Transverse colon (tissue), 4 donors: ENCODE results near the gene STRIT1. TPM values are rescaled to one million over a fixed set of nuclear protein-coding genes. Genes with fewer than 3 reads are reported as not detected.

Source experiments
- DNase-seq: peaks from one replicate; pipeline ENCODE4 v3.0.0-alpha.2; 2019
- H3K27ac ChIP-seq, 4 donors: fragments of 200-600 bp; sonication (generic); 2 replicates each; pipeline ENCODE4 v1.5.1; 2016 to 2018; ENCODE audit warnings: inconsistent platforms in 4 of 4
- H3K27me3 ChIP-seq: fragments of 200-600 bp; sonication (generic); 2 replicates; pipeline ENCODE4 v1.5.1; 2017; ENCODE audit warnings: inconsistent platforms
- H3K36me3 ChIP-seq, 4 donors: fragments of 200-600 bp; sonication (generic); 2 replicates each; pipeline ENCODE4 v1.5.1; 2017 to 2019; ENCODE audit warnings: inconsistent platforms in 4 of 4
- H3K4me1 ChIP-seq, 4 donors: fragments of 200-600 bp; sonication (generic); 2 replicates each; pipeline ENCODE4 v1.5.1; 2017 to 2020; ENCODE audit warnings: inconsistent platforms in 4 of 4
- H3K4me3 ChIP-seq, 4 donors: fragments of 200-600 bp; sonication (generic); 1 replicate in 1 of 4; 2 replicates in 3 of 4; pipeline versions ENCODE4 v1.5.1 to v1.6.1; 2017 to 2019; ENCODE audit warnings: inconsistent platforms in 4 of 4
- H3K9me3 ChIP-seq, 2 donors: fragments of 200-600 bp; sonication (generic); 2 replicates each; pipeline ENCODE4 v1.5.1; 2017 to 2019; ENCODE audit warnings: inconsistent platforms in 2 of 2
- CTCF ChIP-seq, 5 experiments: fragments of 200-600 bp in 3 of 5; fragments of 450-650 bp in 2 of 5; sonication (generic) in 3 of 5; IDR thresholded peaks; 1 replicate in 2 of 5; 2 replicates in 3 of 5; pipeline ENCODE4 v1.5.1; 2016 to 2017; ENCODE audit warnings: antibody characterized with exemption in 5 of 5, inconsistent platforms in 3 of 5, mild to moderate bottlenecking in 2 of 5, moderate library complexity in 1 of 5
- EP300 ChIP-seq: sonication (generic); formaldehyde crosslinking; IDR thresholded peaks from one replicate; pipeline ENCODE4 v1.6.1; 2017; ENCODE audit warnings: antibody characterized with exemption, low read depth
- POLR2A ChIP-seq: fragments of 450-650 bp; IDR thresholded peaks from one replicate; pipeline ENCODE4 v1.6.1; 2016; ENCODE audit warnings: antibody characterized with exemption, mild to moderate bottlenecking, moderate library complexity
- POLR2AphosphoS5 ChIP-seq, 3 donors: sonication (generic); formaldehyde crosslinking; IDR thresholded peaks; one replicate each; pipeline ENCODE4 v1.6.1; 2016; ENCODE audit warnings: antibody characterized with exemption in 3 of 3
- WGBS, 2 donors: methylation state at CpG; one replicate each; pipeline ENCODE4 v1.1.5; 2018; ENCODE audit warnings: low coverage in 1 of 2; 5-methylcytosine and 5-hydroxymethylcytosine counted together
- in situ Hi-C, 4 donors: fragments of 200-750 bp; cut with MboI; loops; one replicate each; pipeline versions ENCODE4 v1.15.0 to v1.15.1; 2017; ENCODE audit warnings: low sequenced_read_pairs in 3 of 4, low pct_ligation_motif_present in 1 of 4, low pct_unique_long_range_greater_than_20kb in 1 of 4
- intact Hi-C: fragments of 100-400 bp; cut with DNase I; formaldehyde crosslinking; loops from one replicate; pipeline ENCODE4 v1.15.1; 2023; ENCODE audit warnings: low total_unique reads
- total RNA-seq, 4 donors: library from RNA; depleted of rRNA; stranded (reverse); fragments of >200 nt; gene quantifications; one replicate each; pipeline ENCODE4 v1.1.0, GENCODE V29; 2016

Gene STRIT1
- total RNA-seq, 4 donors from 2014 or later: 2.5 TPM; not detected in 3

DNA sequence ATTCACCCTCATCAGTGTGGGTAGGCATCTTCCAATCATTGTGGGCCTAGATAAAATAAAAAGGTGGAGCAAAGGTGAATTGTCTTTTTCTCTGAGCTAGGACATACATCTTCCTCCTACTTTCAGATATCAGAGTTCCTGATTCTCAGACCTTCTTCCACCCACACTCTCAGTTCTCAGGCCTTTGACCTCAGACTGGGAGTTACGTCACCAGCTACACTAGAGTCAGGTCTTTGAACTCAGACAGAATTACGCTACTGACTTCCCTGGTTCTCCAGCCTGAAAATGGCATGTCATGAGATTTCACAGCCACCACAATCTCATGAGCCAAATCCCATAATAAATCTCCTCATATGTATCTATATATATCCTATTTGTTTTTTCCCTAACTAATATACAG lies 39.0 kb downstream of the STRIT1 start:
- Histone ChIP-seq H3K27me3 (no peaks in the 10 kb centered on the region), H3K4me3 (no peak overlapping the region), H3K36me3 (no peaks in the 10 kb centered on the region), H3K27ac (no peak overlapping the region), H3K4me1 (no peaks in the 10 kb centered on the region), H3K9me3 (no peaks in the 10 kb centered on the region)
- in situ Hi-C loops: no loop called here
- whole genome bisulfite sequencing, 2 donors: 84 to 93% methylated on average over 2 of the region's 2 CpGs
- DNase-seq: no peak
- no peak for TF ChIP-seq CTCF (IDR thresholded peaks at IDR 0.05)
- TF ChIP-seq POLR2AphosphoS5 (IDR thresholded peaks at IDR 0.05): no peak
- no peak for TF ChIP-seq POLR2A
- no peak for TF ChIP-seq EP300
- intact Hi-C loops: no loop called here

DNA sequence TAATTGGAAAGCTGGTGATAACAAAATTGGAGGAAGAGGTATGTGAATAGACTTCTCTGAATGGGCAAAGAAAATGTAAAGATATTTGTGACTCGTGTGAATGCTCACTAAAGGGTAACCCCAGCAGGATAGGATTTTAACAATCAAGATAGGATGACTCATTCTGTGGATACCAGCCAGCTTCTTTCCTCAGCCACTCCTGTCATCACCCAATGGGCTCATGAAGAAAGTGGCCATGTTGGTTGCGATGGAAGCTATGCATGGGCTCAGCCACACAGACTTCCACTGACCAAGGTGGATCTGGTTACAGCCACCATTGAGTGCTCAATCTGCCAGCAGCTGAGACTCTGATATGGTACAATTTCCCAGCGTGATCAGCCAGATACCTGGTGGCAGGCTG lies 40.9 kb downstream of the STRIT1 start:
- Histone ChIP-seq H3K4me1 (no peaks in the 10 kb centered on the region), H3K27ac (no peak overlapping the region), H3K36me3 (no peaks in the 10 kb centered on the region), H3K27me3 (no peaks in the 10 kb centered on the region), H3K9me3 (no peaks in the 10 kb centered on the region), H3K4me3 (no peak overlapping the region)
- no peak for TF ChIP-seq EP300
- TF ChIP-seq CTCF (IDR thresholded peaks at IDR 0.05): no peak
- TF ChIP-seq POLR2A: no peak
- TF ChIP-seq POLR2AphosphoS5 (IDR thresholded peaks at IDR 0.05): no peak
- in situ Hi-C loops: no loop called here
- WGBS, 2 donors: 89 to 100% methylated on average over 1 to 3 of the region's 3 CpGs
- DNase-seq: no peak
- intact Hi-C loops: no loop called here

- TF ChIP-seq POLR2A (no peak), POLR2AphosphoS5 (IDR thresholded peaks at IDR 0.05) (no peak), CTCF (IDR thresholded peaks at IDR 0.05) (no peak), EP300 (no peak)
- in situ Hi-C loops (no loop called here), intact Hi-C loops (no loop called here)
- Histone ChIP-seq H3K4me1 (no peaks in the 10 kb centered on the region), H3K27me3 (no peaks in the 10 kb centered on the region), H3K4me3 (no peak overlapping the region), H3K27ac (no peak overlapping the region), H3K36me3 (no peaks in the 10 kb centered on the region), H3K9me3 (no peaks in the 10 kb centered on the region)
- 69 to 100% methylated on average over 1 to 2 of the region's 2 CpGs for WGBS, 2 donors
- DNase-seq: no peak
These were observed 41.5 kb downstream of the STRIT1 start for GRCh38 chr3:155252021-155252420.

DNA sequence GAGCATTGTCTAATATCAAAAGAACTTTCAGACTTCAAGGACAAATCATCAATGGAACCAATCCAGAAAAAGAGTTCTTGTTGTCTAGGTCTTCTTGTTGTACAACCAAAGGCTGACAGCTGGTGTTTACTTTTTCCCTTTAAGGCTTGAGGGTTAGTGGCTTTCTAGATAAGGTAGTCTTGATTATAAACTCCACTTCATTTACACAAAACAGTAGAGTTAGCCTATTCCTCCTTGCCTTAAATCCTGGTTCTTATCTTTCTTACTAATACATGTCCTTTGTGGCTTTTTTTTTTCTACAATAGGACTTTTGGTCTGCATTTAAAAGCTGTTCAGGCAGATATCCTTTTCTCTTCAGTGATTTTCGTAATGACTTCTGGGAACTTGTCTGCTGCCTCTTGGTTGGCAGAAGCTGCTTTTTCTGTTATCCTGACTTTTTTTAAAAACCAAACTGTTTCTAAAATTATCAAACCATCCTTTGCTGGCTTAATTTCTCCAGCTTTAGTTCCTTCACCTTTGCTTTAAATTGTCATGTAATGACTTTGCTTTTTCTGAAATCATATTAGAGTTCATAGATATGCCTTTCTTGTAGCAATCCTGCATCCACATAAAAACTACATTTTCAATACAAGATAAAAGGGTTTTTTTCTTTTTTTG lies 44.8 kb downstream of the STRIT1 start:
- Histone ChIP-seq H3K36me3 (no peaks in the 10 kb centered on the region), H3K9me3 (no peaks in the 10 kb centered on the region), H3K27ac (no peak overlapping the region), H3K4me1 (no peaks in the 10 kb centered on the region), H3K27me3 (no peaks in the 10 kb centered on the region), H3K4me3 (no peak overlapping the region)
- no peak for DNase-seq
- in situ Hi-C loops: no loop called here
- 85 to 100% methylated on average over 1 of the region's 1 CpG for WGBS, 2 donors
- no peak for TF ChIP-seq CTCF (IDR thresholded peaks at IDR 0.05)
- no peak for TF ChIP-seq EP300
- TF ChIP-seq POLR2A: no peak
- no peak for TF ChIP-seq POLR2AphosphoS5 (IDR thresholded peaks at IDR 0.05)
- intact Hi-C loops: no loop called here
